HG03139 (cell line): ENCODE measurements around the gene FBLN2.

Experiments used
- ATAC-seq: cut with Tn5 transposase; IDR thresholded peaks from one replicate; pipeline ENCODE4 v1.9.1; 2021; ENCODE audit not compliant: unreplicated experiment

The FBLN2 gene

DNA sequence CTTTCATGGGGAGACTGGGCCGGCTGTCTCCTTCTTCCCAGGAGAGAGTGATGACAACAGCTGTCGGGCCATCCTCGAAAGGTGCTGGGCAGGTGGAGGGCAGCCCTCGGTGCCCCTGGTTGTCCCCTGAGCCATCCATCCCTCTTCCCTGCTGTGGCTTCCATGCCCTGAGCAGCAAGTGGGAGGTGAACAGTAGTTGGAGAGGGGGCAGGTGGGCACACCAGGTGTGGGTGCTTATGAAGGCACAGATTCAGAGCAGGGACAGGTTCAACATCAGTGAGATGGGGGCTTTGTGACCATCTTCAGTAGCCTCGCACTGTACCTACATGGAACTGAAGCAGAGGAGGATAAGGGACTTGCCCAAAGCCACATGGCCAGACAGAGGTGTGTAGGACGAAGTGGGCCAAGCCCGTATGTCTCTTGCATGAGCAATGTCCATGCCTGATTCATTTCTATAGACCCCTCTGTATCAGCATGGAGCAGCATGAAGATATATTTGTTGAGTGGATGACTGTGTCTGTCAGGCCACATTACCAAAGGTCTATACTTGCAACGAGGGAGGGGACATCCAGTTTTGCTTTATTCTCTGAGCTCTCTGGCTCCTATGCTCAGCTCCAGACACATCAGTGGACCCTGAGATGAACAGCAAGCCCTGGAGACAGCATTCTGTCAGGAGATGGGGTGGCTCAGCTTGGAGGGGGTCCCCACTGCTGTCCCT is 107.8 kb downstream of the FBLN2 start:
- no peak for ATAC-seq

DNA sequence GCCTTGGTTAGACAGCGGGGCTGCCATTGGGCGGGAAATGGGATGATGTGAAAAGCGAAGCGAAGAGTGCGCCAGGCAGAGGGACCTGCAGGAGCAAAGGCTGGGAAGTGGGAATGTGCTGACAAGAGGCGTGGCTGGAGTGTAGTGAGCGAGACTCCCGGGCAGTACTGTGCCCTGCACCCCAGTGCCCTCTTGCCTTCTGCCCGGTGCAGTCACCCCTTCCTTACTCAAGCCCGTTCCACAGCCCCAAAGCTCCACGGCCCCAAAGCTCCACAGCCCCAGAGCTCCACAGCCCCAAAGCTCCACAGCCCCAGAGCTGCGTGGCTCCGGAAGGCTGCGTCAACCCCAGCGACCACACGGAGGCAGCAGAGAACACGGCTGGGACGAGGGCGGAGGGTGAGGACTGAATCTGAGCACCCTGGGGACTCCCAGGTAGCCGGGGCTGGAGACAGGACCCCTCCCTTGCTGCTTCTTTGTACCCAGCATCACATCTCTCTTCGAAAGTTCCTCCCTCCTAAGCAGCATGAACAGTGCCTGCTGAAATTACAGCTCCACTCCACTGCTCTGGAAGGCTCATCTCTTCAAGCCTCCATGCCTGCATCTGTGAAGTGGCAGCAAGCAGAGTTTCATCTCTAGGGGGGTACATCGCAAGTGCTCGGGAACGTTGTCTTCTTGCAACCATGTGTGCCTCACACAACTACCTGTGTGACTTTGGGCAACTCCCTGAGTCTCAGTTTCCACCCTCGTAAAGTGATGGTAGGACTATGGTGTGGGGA is 108.9 kb downstream of the FBLN2 start:
- no peak for ATAC-seq

DNA sequence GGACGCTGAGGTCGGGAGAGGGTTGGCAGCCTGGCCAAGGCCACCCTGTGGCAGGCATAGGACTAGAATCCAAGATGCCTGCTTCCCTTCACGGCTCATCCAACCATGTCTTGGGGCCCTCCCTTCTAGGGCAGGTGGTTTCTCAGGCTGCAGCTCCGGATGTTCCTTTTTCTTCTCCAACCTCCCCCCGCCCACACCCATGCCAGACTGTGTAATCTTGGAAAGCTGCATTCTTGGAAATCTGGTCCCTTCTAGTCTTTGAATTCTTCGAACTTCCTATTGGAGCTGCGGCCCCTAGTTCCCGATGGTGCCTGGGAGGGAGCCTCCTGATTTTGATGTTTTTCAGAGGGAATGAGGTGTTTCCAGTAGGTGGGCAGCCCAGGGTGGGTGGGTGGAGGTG is 109.8 kb downstream of the FBLN2 start:
- no peak for ATAC-seq

DNA sequence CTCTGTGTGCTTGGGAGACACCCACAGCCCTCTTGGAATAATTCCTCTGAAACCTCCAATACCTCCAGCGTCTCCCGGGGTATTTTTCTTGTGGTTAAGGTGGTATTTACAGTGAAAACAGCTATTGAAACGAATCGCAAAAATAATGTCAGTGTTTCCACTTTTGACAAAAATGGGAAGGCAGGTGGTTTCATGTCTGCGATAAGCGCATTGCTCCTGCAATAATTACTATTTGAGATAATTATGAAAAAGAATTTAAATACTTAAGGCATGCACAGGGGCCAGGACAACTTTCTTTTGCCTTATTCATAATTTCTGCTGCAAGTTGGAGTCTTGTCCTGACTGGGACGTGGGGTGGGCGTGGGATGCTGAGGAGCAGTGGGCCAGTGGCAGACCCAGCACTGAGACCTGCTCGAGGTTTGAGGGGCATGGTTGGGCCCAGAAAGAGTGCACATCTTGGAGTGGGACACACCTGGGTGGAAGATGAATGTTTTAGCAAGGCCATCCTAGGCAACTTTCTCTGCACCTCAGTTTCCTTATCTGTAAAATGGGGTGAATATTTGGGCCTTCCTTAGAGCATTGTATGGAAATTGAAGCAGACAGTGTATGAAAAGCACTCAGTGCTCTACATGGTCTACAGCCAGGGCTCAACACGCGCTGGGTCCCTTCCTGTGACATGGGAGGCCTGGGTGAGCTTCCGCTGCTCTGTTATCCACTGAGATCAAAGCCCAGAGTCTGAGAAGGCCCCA is 110.5 kb downstream of the FBLN2 start:
- no peak for ATAC-seq

DNA sequence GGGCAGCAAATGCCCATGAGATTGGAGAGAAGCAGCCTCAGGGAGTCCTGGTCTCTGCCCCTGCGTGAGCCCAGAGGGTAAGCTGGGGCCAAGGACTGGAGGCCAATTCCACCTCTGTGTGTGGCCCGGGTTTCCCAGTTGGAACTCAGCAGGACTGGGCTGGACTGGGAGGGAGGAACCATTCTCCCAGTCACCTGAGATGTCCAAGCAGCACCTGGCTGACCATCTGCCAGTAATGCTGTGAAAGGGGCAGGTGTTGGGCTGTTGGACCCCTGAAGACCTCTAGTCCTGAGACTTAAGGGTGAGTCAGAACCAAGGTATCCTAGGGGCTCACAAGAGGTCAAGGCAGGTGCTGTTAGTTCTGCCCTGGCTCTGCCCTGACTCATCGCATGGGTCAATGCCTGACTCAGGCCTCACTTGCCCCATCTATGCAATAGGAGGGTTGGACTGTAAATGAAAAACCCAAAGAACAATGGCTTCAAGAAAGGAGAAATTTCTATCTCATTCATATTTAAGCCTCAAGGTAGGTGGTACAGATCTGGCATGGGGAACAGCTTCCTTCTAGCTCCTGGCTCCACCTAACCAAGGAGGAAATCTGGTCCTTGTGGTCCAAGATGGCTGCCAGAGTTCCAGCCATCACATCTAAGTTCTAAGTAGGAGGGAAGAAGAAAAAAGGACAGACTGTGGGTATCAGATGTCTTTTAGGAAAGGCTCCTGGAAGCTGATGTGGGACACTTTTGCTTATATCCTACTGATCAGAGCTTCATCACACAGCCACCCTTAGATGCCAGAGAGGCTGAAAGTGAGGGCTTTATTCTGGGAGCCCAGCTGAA is 111.3 kb downstream of the FBLN2 start:
- no peak for ATAC-seq

DNA sequence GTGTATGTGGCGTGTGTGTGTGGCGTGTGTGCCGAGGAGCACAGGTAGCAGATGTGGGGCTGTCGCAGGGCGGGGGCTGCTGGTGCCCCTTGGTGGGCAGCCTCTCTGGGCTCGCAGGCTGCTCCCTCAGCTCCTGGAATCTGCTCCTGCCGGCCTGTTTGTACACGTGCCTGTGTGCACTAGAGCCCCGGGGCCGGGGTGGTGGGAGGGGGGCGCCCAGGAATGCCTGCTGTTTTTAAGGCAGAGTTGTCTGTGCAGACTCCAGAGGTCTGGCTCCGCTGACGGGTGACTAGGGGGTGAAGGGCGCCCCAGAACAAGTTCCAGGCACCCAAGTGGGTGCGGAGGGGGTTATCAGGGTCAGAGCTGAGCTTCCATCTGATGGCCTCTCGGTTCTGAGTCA is 112.2 kb downstream of the FBLN2 start:
- no peak for ATAC-seq

DNA sequence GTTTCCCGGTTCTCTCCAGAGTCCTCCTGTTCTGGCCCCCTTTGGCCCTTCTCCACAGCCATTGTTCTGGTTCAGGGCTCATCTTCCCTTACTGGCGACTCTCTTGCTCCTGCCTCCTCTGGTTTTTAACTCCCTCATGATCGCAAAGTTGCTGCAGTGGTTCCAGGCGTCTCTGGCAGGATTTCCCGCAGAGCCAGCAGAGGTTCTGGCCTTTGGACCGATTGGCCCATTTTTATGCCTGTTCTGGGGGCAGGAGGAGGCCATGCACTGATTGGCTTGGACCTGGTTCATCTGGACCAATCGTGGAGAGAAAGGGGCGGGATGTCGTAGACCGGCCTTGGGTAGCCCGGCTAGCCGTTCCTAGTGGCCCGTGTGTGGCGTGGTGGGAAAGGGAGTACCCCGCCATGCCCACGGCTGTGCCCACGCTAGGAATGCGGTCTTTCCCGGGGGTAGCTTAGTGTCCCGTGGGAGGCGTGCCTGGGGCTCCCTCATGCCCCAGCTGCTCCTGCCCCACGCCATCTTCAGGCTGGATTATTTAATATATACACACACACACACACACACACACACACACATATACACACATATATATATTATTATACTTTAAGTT is 113.4 kb downstream of the FBLN2 start:
- no peak for ATAC-seq

DNA sequence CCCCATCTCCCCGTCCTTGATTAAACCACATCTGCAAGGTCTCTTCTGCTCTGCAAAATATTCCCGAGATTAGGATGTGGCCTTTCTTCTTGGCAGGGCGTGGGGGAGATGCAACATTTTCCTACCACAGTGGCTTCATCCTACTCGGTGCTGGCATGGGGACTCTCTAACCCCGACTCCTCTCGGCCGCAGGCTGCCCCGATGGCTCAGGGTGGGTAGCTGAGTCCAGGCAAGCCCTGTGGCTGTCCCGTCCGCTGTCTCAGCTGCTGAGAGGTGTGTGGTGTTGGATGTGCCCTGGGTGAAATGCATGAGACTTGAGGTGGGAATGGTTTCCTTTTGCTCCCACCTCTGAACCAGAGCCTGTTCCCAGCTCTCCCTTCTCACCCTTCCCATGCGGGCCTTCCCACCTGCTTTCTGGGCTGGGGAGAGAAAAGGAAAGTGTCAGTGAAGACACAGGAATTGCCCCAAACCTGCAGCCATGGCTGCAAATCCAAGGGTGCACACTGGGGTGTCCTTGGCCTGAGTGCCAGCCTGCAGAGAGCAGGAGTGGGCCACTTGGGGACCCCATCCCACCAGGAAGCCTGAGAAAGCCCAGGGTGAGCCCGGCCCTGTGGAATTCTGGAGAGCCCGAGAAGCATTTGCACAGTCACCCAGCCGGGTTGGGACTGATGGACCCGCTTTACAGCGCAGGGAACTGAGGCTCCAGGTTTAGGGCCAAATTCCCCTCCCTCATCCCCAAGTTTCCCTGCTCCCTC is 115.0 kb downstream of the FBLN2 start:
- ATAC-seq: no peak

DNA sequence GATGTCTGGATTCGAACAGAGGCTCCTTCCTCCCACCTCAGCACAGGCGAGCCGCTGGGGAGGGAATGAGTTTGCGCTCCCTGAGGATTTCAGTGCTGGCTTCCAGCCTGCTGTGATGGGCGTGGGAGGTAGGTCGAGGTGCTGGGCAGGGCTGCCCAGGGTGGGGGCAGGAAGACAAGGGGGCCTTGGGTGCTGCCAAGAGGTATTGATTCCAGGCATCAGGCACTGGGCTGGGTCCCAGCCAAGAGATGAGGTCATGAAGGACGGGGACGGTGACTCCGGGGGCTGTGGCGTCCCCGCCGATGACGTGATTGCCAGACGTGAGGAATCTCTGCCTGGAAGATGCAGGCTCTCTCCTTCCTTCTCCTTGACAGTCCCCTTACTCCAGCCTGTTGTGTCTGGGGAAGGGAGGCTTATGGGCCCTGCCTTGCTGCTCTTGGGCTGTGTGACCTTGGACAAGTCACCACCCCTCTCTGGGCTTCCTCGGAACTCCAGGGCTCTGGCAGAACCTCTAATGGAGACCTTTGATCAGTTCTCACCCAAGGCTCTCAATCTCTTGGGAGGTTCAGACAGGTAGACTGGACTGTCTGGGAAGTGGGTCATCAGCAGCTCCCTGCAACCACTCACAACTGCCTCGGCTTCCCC is 116.8 kb downstream of the FBLN2 start:
- ATAC-seq: no peak

DNA sequence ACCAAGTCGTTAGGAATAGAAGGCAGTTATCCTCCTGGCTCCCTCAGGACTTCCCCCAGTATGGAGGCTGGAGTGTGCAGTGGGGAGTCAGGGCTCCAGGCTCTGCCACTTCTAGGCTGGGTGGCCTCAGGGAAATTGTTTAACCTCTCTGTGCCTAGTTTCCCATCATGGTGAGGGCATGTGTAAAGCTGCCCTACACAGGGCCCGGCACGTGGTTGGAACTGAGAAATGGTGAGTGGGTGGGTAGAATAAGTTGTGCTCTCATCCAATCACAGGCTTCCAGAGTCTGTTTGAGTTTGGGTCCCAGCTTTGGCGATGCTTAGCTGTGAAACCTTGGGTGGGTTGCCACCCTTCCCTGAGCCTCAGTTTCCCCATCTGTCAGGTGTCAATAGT is 117.3 kb downstream of the FBLN2 start:
- no peak for ATAC-seq

DNA sequence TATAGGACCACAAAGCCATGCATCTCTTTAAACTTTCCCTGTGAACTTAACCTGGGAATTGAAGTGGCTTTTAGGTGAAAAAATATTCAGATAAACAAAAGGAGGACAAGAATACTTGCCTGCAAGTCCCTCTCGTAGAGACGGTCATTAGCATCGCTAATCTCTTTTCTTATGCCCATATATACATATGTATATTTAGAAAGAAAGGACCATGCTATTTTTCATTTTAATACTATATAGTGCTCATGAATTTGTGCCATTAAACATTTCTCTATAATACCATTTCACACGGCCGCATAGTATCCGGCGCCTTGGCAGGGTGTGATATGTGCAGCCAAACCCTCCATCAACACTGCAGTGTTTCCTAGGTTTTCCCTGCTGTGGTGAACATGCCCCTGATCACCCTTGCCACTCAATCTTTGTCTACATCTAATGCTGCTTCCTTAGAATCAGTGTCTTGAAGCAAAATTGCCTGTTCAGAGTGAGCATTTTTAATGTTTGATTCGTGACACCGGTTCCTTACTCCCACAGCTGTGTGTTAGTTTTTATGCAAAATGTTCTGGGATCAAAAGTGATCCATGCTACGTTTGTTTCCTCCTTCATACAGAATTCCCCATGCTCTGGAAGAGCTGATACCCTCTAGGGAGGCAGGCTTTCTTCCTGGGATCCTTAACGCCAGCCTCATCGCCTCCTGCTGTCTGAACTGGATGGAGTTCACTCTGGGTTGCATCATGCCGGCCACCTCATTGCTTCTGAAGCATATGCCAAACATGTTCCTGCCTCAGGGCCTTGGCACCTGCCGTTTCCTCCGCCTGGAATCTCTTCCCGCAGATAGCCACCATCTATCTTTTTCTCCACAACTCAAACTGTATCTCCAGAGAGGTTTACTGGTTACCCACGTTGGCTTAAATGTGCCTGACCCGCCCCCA is 118.1 kb downstream of the FBLN2 start:
- no peak for ATAC-seq

DNA sequence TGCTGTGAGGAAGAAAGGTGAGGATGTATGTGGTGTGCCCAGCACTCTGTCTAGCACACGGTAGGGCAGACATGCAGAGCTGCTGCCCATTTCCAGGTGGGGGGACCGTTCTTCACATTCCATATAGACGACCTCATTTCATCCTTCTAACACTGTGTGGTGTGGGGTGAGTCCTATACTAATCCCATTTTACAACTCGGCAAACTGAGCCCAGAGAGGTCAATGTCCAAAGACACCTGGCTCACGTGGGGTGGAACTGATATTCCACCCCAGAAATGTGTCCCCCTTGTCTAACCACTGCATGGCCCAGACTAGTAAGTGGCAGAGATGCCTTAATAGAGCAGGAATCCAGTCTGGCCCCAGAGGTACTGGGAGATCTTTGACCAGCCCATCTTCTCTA is 119.2 kb downstream of the FBLN2 start:
- no peak for ATAC-seq

DNA sequence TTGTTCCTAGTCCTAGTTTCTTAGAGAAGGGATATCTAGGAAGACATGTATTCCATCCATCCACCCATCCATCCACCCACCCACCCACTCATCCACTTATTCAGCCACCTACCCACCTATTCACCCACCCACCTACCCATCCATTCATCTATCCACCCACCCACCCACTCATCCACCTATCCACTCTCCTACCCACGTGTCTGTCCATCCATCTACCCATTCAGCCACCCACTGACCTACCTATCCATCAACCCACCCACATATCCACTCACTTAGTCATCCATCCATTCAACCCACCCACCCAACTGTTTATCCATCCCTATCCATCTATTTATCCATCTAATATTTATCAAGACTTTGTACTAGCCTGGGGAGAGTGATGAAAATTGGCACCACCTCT is 120.5 kb downstream of the FBLN2 start:
- no peak for ATAC-seq

DNA sequence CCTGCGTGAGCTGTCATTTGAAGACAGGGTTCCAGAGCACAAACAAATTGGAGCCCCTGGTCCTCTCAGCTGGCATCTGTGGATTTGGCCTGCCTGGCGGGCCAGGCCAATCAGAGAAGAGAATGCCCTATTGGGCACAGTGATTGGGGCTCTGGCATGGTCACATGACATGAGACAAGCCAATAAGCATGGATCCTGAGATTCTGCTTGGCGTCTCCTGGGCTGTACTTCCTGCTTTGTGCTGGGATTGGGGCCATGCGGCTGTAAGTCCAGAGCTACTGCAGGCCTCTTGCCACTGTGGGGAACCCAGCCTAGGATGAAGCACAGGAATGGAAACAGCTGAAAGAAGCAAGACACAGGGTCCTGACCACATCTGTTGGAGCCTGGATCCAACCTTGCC is 121.4 kb downstream of the FBLN2 start:
- no peak for ATAC-seq

DNA sequence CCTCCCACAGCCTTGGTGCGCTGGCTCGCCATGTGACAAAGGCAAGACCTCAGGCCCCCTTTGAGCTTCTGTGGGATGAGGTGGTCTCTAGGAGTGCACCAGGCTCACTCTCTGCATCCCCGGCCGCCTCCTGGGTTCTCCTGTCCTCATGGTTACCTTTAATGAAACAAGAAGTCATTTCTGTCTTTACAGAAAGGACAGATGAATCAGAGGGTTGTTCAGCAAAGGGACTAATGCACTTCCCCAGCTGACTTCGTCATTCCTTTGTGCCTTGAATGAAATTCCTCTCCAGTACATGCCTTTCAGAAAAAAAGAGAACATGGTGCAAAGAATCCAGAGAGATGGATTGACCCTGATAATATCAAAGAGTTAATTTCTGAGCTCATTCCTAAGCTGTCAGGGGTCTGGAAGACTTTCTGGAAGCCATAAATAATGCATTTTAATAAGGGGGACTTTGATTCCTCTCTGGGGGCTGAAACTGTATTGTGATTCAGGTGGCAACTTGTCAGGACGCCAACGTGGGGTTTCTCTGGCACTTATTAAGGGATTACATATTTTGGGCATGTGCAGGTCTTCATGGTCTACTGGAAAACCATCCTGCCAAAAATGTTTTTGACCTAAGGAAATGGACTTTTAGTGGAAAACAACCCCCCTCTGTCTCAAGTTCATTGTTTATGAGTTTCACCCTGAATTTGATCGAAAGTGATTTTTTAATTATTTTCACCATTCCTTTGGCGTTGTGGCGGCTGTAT is 122.7 kb downstream of the FBLN2 start:
- ATAC-seq: no peak

DNA sequence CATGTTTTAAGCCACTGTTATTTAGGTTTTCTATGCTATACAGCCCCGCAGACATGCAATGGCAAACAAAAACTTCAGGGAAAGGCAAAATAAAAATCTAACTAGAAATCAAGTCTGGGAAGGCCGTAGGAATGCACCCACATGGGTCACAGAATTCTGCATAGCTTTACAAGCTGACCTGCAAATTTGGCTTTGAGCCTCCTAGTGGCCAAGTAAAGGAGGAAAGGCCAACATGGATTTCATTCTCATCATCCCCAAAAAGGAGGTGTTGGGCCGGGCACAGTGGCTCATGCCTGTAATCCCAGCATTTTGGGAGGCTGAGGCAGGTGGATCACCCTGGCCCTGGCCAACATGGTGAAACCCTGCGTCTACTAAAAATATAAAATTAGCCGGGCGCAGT is 124.3 kb downstream of the FBLN2 start:
- no peak for ATAC-seq

DNA sequence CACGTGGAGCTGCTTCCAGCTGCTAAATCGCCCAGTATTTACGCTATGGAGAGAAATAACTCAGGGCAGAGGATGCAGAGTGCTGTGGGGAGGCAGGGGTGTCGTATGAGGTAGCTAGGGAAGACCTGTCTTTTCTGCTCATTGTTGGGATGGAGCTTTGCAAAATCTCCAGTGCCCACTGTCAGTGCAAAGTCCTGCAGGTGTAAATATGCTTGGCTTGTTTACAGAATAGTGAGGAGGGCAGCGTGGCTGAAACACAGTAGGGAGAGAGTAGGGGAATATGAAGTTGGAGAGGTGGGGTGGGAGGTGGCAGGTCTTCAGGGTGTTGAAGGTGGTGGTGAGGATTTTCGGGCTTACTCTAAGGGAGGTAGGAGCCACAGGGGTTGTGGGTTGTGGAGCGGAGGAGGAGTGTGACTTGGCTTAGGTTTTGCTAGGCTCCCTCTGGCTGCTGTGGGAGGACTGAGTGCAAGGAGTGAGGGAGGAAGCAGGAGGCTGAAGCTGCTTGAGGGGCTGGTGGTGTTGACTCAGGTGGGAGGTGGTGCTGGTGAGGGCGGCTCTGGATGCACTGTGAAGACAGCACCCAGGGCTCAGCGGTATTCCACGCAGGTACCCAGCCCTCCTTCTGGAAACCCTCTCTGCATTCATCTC is 125.7 kb downstream of the FBLN2 start:
- no peak for ATAC-seq
